Gastroesophageal sphincter (tissue), 4 donors: ENCODE measurements around the gene BMP7. TPM values are rescaled to one million over a fixed set of nuclear protein-coding genes. Genes with fewer than 3 reads are reported as not detected.

ENCODE experiments used
- ATAC-seq: fragments of 150-250 bp; one replicate; pipeline ENCODE4 v1.9.1; 2016; ENCODE audit warnings: mild to moderate bottlenecking, moderate library complexity
- H3K27ac ChIP-seq, 4 donors: fragments of 200-600 bp; sonication (generic) in 3 of 4; 1 replicate in 3 of 4; 2 replicates in 1 of 4; pipeline ENCODE4 v1.5.1; 2016 to 2019
- H3K27me3 ChIP-seq: fragments of 200-600 bp; sonication (generic); one replicate; pipeline ENCODE4 v1.5.1; 2019
- H3K36me3 ChIP-seq, 2 donors: fragments of 200-600 bp; sonication (generic); one replicate each; pipeline ENCODE4 v1.5.1; 2019; ENCODE audit warnings: control low read depth in 1 of 2
- H3K4me1 ChIP-seq, 3 donors: fragments of 200-600 bp; sonication (generic); 1 replicate in 2 of 3; 2 replicates in 1 of 3; pipeline ENCODE4 v1.5.1; 2016 to 2019; ENCODE audit warnings: control low read depth in 2 of 3
- H3K4me3 ChIP-seq, 2 donors: fragments of 200-600 bp; sonication (generic); one replicate each; pipeline ENCODE4 v1.5.1; 2019; ENCODE audit warnings: mild to moderate bottlenecking in 1 of 2, moderate library complexity in 1 of 2
- H3K9me3 ChIP-seq, 3 donors: fragments of 200-600 bp; sonication (generic); one replicate each; pipeline ENCODE4 v1.5.1; 2017 to 2019; ENCODE audit warnings: control low read depth in 2 of 3
- CTCF ChIP-seq, 4 experiments: fragments of 200-600 bp in 2 of 4; fragments of 450-650 bp in 2 of 4; sonication (generic) in 1 of 4; IDR thresholded peaks; one replicate each; pipeline ENCODE4 v1.5.1; 2017 to 2019; ENCODE audit warnings: antibody characterized with exemption in 4 of 4, mild to moderate bottlenecking in 2 of 4, moderate library complexity in 2 of 4
- EP300 ChIP-seq: sonication (generic); formaldehyde crosslinking; IDR thresholded peaks from one replicate; pipeline ENCODE4 v1.6.1; 2017; ENCODE audit warnings: antibody characterized with exemption, mild to moderate bottlenecking
- POLR2A ChIP-seq, 2 donors: fragments of 450-650 bp; IDR thresholded peaks; one replicate each; pipeline ENCODE4 v1.6.1; 2017; ENCODE audit warnings: antibody characterized with exemption in 2 of 2, mild to moderate bottlenecking in 2 of 2, moderate library complexity in 1 of 2
- POLR2AphosphoS5 ChIP-seq: sonication (generic); formaldehyde crosslinking; IDR thresholded peaks from one replicate; pipeline ENCODE4 v1.6.1; 2017; ENCODE audit warnings: antibody characterized with exemption
- WGBS, 2 donors: methylation state at CpG; one replicate each; pipeline ENCODE4 v1.1.5; 2018; ENCODE audit warnings: low coverage in 1 of 2; 5-methylcytosine and 5-hydroxymethylcytosine counted together
- total RNA-seq, 4 donors: library from RNA; depleted of rRNA; stranded (reverse); fragments of >200 nt; gene quantifications; one replicate each; pipeline ENCODE4 v1.1.0, GENCODE V29; 2016

Gene BMP7
- total RNA-seq, 4 donors from 2014 or later: 0.16 to 10.8 (median 5.0) TPM

GRCh38 chr20:57225197-57225733, 41.2 kb downstream of the BMP7 start:
- no peaks in the 10 kb centered on the region for H3K9me3 ChIP-seq
- no peak for ATAC-seq
- no peak overlapping the region for H3K4me3 ChIP-seq
- no peaks in the 10 kb centered on the region for H3K36me3 ChIP-seq
- no peak for TF ChIP-seq POLR2AphosphoS5
- no peak for TF ChIP-seq EP300
- TF ChIP-seq CTCF (IDR thresholded peaks at IDR 0.05): no peak
- no peak for TF ChIP-seq POLR2A (IDR thresholded peaks at IDR 0.05)
- 75 to 95% methylated on average over 4 of the region's 4 CpGs for WGBS, 2 donors
- peaks cover 0 to 12% (median 7%) of the 10 kb centered on the region in 3 donors for H3K4me1 ChIP-seq
- peaks cover 26% of the 10 kb centered on the region for H3K27me3 ChIP-seq
- H3K27ac ChIP-seq: no peak overlapping the region

- H3K4me1 ChIP-seq: peaks cover 0 to 12% (median 7%) of the 10 kb centered on the region in 3 donors
- no peak for TF ChIP-seq EP300
- no peak for TF ChIP-seq POLR2AphosphoS5
- no peak for TF ChIP-seq CTCF (IDR thresholded peaks at IDR 0.05)
- TF ChIP-seq POLR2A (IDR thresholded peaks at IDR 0.05): no peak
- peaks cover 25% of the 10 kb centered on the region for H3K27me3 ChIP-seq
- H3K4me3 ChIP-seq: no peak overlapping the region
- no peaks in the 10 kb centered on the region for H3K9me3 ChIP-seq
- peak; percentile 31 for ATAC-seq
- no peaks in the 10 kb centered on the region for H3K36me3 ChIP-seq
- H3K27ac ChIP-seq: peak overlapping the region in 1 of 4 donors; percentile 10
- WGBS, 2 donors: 40 to 83% methylated on average over 1 to 3 of the region's 19 CpGs
Measured at GRCh38 chr20:57224641-57225138, 41.8 kb downstream of the BMP7 start.

GRCh38 chr20:57223648-57224489, 42.6 kb downstream of the BMP7 start:
- H3K36me3 ChIP-seq: no peaks in the 10 kb centered on the region
- no peaks in the 10 kb centered on the region for H3K9me3 ChIP-seq
- 50% methylated on average over 2 of the region's 20 CpGs; no CpG with 5 or more reads in 1 of the 2 donors for WGBS, 2 donors
- peaks cover 22% of the 10 kb centered on the region for H3K27me3 ChIP-seq
- no peak overlapping the region for H3K4me3 ChIP-seq
- TF ChIP-seq EP300: no peak
- no peak for TF ChIP-seq POLR2A (IDR thresholded peaks at IDR 0.05)
- TF ChIP-seq POLR2AphosphoS5: no peak
- TF ChIP-seq CTCF (IDR thresholded peaks at IDR 0.05): no peak
- peak; percentile 69 for ATAC-seq
- peaks cover 0 to 12% (median 7%) of the 10 kb centered on the region in 3 donors for H3K4me1 ChIP-seq
- H3K27ac ChIP-seq: peak overlapping the region in 2 of 4 donors; percentile 10 to 39

- no peak for ATAC-seq
- no peak overlapping the region for H3K4me3 ChIP-seq
- no peaks in the 10 kb centered on the region for H3K36me3 ChIP-seq
- peaks cover 14% of the 10 kb centered on the region for H3K27me3 ChIP-seq
- TF ChIP-seq EP300 (no peak), POLR2A (IDR thresholded peaks at IDR 0.05) (no peak), CTCF (IDR thresholded peaks at IDR 0.05) (no peak), POLR2AphosphoS5 (no peak)
- H3K4me1 ChIP-seq: peaks cover 0 to 12% (median 7%) of the 10 kb centered on the region in 3 donors
- no peak overlapping the region for H3K27ac ChIP-seq
- H3K9me3 ChIP-seq: no peaks in the 10 kb centered on the region
- no CpG with 5 or more reads among the region's 1 CpG for WGBS, 2 donors
Measured at GRCh38 chr20:57222631-57222950, 43.9 kb downstream of the BMP7 start.
